ENCODE results near the gene PHPT1.

PHPT1 gene

GRCh38 chr9:136860933-136861873 lies 12.0 kb downstream of the PHPT1 start:
- Histone ChIP-seq H3K36me3 (ENCODE audit: control insufficient read depth, insufficient read depth, low read length) (no peaks in the 10 kb centered on the region), H3K79me2 (peaks cover 4% of the 10 kb centered on the region), H3K4me3 (ENCODE audit: low read depth, low read length) (no peak overlapping the region), H3K9me3 (ENCODE audit: control insufficient read depth, low read length) (no peaks in the 10 kb centered on the region), H3K27ac (no peak overlapping the region), H3K4me2 (ENCODE audit: low read length) (no peak overlapping the region), H2AFZ (no peak overlapping the region), H3K4me1 (no peaks in the 10 kb centered on the region), H3K9ac (no peak overlapping the region), H3K27me3 (ENCODE audit: control insufficient read depth, insufficient read depth, low read length) (no peaks in the 10 kb centered on the region)
- TF ChIP-seq, protein P1, sequence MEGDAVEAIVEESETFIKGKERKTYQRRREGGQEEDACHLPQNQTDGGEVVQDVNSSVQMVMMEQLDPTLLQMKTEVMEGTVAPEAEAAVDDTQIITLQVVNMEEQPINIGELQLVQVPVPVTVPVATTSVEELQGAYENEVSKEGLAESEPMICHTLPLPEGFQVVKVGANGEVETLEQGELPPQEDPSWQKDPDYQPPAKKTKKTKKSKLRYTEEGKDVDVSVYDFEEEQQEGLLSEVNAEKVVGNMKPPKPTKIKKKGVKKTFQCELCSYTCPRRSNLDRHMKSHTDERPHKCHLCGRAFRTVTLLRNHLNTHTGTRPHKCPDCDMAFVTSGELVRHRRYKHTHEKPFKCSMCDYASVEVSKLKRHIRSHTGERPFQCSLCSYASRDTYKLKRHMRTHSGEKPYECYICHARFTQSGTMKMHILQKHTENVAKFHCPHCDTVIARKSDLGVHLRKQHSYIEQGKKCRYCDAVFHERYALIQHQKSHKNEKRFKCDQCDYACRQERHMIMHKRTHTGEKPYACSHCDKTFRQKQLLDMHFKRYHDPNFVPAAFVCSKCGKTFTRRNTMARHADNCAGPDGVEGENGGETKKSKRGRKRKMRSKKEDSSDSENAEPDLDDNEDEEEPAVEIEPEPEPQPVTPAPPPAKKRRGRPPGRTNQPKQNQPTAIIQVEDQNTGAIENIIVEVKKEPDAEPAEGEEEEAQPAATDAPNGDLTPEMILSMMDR (IDR thresholded peaks at IDR 0.05): no peak

GRCh38 chr9:136861874-136862457 lies 12.8 kb downstream of the PHPT1 start:
- TF ChIP-seq, protein P1 (IDR thresholded peaks at IDR 0.05): no peak
- Histone ChIP-seq H3K4me3 (ENCODE audit: low read depth, low read length) (no peak overlapping the region), H3K27me3 (ENCODE audit: control insufficient read depth, insufficient read depth, low read length) (no peaks in the 10 kb centered on the region), H3K36me3 (ENCODE audit: control insufficient read depth, insufficient read depth, low read length) (no peaks in the 10 kb centered on the region), H3K79me2 (peaks cover 4% of the 10 kb centered on the region), H3K9me3 (ENCODE audit: control insufficient read depth, low read length) (no peaks in the 10 kb centered on the region), H3K4me2 (ENCODE audit: low read length) (no peak overlapping the region), H3K4me1 (no peaks in the 10 kb centered on the region), H2AFZ (no peak overlapping the region), H3K27ac (no peak overlapping the region), H3K9ac (no peak overlapping the region)

GRCh38 chr9:136862849-136863622 lies 13.8 kb downstream of the PHPT1 start:
- no peaks in the 10 kb centered on the region for H3K4me1 ChIP-seq

DNA sequence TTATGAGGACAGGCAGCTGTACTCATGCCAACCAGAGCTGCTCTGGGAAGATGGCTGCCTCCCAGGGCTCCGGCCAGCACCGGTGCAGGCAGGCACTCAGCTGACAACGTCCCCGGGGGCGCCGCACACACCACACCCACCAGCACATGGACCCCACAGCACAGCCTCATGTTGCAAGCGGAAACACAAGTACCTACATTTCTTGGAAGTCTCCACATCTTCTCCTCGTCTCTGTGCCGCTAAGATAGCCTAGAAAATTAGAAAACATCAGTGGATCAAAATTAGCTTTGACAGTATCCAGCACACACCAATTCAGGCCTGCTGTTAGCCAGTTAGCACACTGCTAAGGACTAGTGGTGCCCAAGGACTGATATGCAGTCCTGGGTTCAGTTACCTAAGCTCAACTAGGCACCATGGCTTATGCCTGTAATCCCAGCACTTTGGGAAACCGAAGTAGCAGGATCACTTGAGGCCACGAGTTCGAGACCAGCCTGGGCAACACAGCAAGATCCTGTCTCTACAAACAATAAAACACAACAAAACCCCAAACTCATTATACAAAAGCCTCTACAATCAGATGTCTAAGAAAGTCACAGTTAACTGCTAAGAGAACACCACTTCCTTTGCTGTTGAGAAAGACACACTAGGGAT lies 14.5 kb downstream of the PHPT1 start:
- no peak overlapping the region for H3K9ac ChIP-seq
- peaks cover 4% of the 10 kb centered on the region for H3K79me2 ChIP-seq
- no peaks in the 10 kb centered on the region for H3K4me1 ChIP-seq
- H3K27ac ChIP-seq: no peak overlapping the region
- TF ChIP-seq, protein P1 (IDR thresholded peaks at IDR 0.05): no peak
- H3K9me3 ChIP-seq (ENCODE audit: control insufficient read depth, low read length): no peaks in the 10 kb centered on the region
- H3K27me3 ChIP-seq (ENCODE audit: control insufficient read depth, insufficient read depth, low read length): no peaks in the 10 kb centered on the region
- no peak overlapping the region for H2AFZ ChIP-seq
- H3K4me3 ChIP-seq (ENCODE audit: low read depth, low read length): no peak overlapping the region
- H3K36me3 ChIP-seq (ENCODE audit: control insufficient read depth, insufficient read depth, low read length): no peaks in the 10 kb centered on the region
- no peak overlapping the region for H3K4me2 ChIP-seq (ENCODE audit: low read length)

More at GRCh38 chr9:136862849-136863622, 13.8 kb downstream of the PHPT1 start:
- Histone ChIP-seq H3K79me2 (peaks cover 4% of the 10 kb centered on the region), H3K27ac (no peak overlapping the region), H3K27me3 (ENCODE audit: control insufficient read depth, insufficient read depth, low read length) (no peaks in the 10 kb centered on the region), H3K4me2 (ENCODE audit: low read length) (no peak overlapping the region), H3K36me3 (ENCODE audit: control insufficient read depth, insufficient read depth, low read length) (no peaks in the 10 kb centered on the region), H3K9ac (no peak overlapping the region), H3K9me3 (ENCODE audit: control insufficient read depth, low read length) (no peaks in the 10 kb centered on the region), H2AFZ (no peak overlapping the region), H3K4me3 (ENCODE audit: low read depth, low read length) (no peak overlapping the region)
- TF ChIP-seq, protein P1 (IDR thresholded peaks at IDR 0.05): no peak
